GM19452 (cell line): Measurements from ENCODE around the gene ZNF592.

Experiments
- ATAC-seq: cut with Tn5 transposase; IDR thresholded peaks from one replicate; pipeline ENCODE4 v1.9.1; 2021; ENCODE audit not compliant: unreplicated experiment

The ZNF592 gene

DNA sequence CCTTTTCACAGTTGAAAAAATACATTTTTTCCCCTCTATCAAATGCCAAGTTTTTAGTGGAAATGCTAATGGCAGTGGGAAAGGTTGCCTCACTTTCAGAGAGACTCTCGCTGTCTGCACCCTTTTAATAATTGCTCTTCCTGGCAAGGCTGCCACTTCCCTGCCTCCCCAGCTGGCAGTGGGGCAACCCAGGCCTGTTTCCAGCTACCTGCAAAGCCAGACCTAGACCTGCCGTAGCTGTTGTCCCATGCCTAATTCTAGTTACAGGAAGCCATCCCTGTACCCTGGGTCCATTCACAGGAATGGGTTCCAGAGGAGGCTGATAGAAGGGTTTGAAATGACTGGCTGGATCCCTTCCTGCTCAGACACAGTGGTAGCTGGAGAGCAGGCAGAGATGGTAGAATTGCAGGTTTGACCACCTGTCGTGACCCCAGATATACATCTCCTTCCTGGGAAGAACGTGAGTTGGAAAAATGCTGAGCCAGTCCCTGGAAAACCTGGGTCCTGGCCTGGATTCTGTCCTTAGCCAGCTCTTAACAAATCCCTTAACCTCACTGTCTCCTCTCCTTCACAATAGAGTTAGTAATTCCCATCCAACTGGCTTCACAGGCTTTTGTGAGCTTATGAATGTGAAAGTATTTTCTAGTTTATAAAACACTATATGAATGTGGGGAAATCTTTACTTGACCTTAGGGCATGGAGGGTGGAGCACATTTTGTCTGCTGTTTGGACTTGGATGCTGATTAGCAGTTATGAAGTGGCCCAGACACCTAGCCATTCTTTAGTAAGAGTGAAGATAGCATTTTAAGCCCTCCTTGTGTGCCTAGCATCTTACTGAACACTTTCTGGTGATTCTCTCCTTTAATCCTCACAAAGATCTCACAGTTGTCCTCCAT, 55.9 kb downstream of the ZNF592 start:
- ATAC-seq = no peak

DNA sequence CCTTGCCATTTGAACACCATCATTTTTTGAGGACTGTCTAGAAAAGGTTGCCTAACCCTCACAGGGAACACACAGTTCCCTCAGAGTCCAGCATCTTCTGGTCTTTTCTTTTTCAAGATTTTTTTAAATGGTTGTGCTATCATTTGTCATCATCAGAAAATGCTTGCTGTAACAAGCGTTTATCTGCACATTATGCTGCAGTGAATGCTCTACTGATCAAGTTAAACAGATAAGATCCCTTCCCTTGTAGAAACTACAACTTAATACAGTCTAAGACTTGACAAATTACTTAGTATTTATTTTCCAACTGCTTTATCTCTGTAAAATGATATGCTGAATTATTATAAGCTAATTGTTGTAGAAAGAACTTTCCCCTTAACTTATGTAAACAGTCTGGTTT, 56.8 kb downstream of the ZNF592 start:
- no peak for ATAC-seq

DNA sequence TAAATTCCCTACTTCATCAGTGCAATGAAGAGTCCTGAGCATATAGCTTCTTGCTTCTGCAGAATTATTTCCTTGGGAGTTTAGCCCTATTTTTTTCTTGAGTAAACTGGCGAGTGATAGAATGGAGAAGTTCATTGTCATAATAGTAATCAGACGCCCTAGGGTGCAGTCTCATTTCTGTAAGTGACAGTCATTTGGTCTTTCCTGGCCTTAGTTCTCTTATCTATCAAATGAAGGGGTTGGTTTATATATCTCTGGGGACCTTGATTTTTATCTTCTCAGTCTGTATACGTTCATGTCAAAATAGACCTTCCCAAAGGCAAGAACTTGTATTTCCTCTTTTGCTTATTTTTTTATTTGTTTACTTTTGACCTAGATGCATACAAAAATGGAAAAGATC, 58.8 kb downstream of the ZNF592 start:
- ATAC-seq = no peak

DNA sequence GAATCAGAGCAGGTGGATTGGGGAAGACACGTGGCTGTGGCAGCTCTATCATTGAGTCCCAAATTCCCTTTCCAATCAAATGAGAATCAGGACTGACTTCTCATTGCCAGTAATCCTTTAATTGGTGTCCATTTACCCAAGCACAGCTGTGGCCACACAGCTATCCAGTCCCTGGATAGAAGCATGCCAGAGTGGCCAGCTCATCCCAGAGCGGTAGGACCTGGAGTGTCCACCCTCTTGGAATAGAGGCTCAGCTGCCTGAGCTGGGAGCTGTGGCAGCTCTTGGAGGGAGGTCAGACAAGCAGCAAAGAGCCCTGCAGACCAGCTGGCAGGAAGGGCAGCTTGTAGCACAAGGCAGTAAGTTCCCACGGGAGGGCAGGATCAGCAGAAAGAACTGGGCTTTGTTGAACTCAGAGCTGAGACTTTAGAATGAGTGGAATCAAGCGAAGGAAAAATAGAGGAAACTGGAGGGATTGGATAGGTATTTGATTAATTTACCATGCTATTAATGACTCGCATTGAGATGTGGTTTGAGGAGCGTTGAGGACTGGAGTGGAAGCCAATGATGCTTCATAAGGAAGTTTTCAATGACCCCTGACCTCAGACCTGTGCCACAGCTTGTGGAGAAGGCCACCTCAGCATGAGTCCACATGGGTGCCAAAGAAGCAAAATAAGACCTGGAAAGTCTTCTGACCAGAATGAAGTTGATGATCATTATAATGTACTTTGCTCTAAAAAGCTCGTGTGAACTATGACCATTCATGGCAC, 61.9 kb downstream of the ZNF592 start:
- no peak for ATAC-seq

DNA sequence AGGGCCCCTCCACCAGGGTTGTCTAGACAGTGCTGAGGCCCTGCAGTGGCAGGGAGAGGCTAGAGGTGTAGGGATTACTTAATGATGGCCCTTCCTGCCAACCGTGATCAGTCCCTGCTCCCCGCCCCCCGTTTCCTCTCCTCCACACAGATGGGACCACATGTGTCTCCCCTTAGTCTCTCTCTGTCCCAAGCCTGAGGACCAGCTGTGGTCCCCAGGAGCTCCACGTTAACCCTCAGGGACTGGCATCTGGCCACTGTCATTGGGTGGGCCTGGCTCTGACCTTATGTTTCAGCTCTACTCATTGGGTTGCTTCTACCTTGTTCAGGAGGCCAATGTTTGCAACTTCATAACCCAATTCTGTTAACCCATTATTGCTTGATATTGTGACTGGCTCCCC, 62.8 kb downstream of the ZNF592 start:
- no peak for ATAC-seq

DNA sequence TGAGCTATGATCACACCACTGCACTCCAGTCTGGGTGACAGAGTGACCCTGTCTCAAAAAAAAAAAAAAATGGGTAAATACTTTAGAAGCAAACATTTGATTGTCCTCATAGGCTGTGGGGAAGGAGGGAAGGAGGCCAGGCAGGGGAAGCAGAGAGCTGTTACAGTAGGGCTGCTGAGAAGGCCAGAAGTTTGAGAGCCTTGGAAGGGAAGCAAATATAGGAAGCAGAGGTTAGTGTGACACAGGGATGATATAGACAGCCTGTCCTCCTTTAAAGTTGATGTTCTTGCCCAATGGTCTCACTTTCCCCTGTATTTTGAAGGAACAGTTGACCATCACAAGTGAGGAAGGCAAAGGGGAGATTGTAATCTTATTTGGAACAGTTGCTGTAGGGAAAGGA, 63.4 kb downstream of the ZNF592 start:
- no peak for ATAC-seq

DNA sequence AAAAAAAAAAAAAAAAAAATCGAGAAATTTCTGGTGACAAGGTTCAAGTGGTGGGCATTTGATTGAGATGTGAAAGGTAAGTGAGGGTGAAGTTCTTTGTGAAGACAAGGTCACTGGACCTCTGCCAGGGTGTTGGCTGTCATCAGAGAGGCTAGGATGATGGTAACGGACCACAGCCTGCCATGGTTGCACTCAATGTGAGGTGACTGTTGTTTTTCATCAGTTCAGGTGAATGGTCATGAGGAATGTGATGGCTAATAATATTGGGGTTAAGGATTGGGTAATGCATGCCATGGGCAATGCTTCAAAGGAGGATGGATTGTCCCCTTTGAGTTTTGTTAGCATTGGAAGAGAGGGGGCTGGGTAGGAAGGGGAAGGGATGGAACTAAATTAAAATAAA, 64.5 kb downstream of the ZNF592 start:
- ATAC-seq = no peak

DNA sequence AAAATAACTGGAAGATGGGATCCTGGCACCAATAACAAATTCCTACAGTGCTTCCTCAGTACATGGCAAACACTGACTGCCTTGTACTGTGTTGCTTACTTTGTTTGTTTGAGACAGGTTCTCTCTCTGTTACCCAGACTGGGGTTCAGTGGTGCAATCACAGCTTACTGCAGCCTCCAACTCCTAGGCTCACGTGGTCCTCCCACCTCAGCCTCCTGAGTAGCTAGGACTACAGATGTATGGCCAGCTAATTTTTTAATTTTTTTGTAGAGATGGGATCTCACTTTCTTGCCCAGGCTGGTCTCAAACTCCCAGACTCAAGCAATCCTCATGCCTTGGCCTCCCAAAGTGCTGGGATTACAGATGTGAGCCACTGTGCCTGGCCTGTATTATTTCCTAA, 65.0 kb downstream of the ZNF592 start:
- ATAC-seq = no peak

DNA sequence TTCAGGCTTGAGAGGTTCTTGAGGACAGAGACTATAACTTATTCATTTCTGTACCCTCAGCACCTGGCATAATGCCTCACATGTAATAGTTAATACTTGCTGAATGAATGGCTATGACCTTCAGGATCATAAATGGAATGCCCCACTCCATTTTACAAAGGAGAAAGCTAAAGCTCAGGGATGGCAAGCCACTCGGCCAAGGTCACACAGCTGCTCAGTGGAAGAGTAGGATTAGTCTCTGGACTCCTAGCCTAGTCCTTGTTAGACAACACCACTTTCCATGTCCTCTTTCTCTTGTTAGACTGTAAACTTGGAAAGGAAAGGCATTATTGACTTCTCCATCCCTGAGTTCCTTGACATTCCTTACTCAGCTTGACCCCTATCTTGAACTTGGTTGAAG, 65.5 kb downstream of the ZNF592 start:
- ATAC-seq = no peak

DNA sequence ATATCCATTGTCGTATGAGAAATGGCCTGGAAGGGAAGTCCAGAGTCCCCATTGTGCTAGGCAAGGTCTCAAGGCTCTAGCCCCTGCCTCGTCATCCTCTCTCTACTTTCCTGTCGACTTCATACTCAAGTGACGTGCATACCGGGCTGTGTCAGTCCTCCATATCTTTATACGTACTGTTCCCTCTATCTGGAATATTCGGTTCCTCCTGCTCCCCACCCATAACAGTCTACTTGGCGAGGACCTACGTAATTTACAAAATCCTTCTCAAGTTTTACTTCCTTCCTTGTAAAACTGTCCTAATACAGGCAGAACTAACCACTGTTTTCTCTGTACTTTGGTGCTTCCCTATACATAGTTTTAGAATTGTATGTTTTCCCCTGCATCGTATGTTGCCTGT, 66.5 kb downstream of the ZNF592 start:
- ATAC-seq = no peak

DNA sequence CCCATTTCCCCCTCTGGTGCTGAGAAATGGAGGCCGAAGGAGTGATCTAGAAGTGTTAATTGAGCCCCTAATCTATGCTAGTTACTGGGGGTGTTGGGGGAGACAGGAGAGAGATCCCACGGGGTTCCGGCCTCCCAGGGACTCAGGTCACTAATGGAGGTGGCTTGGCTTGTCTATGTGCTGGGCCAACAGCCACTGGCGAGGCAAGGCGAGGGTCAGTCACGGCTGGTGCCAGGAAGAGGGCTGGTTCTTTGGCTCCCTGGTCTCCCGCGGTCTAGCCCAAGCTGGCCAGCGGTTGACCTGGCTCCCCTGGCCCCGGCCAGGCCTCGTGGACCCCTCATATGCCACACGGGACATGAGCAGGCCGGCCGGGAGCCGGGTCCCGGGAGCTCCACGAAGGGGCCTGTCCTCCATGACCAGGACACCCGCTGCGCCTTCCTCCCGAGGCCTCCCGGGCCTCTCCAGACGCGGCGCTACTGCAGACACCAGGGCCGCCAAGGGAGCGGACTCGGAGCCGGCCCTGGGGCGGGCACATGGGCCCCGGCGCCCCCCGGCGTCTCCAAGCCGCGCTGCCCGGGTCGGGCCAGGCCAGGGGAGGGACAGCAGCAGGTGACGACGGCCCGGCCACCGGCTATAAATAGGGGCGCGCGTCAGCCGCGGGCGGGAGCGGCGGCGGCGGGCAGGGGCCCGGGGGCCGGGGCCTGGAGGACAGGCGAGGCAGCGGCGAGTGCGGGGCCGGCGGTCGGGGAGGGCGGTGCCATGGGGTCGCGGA, 68.5 kb downstream of the ZNF592 start, which contains the start of gene ALPK3:
Gene ALPK3, plus strand, starts transcription at position 663 of the 772 bp plus-strand sequence. Its CDS starts 97 bp downstream, at position 760.
- no peak for ATAC-seq

DNA sequence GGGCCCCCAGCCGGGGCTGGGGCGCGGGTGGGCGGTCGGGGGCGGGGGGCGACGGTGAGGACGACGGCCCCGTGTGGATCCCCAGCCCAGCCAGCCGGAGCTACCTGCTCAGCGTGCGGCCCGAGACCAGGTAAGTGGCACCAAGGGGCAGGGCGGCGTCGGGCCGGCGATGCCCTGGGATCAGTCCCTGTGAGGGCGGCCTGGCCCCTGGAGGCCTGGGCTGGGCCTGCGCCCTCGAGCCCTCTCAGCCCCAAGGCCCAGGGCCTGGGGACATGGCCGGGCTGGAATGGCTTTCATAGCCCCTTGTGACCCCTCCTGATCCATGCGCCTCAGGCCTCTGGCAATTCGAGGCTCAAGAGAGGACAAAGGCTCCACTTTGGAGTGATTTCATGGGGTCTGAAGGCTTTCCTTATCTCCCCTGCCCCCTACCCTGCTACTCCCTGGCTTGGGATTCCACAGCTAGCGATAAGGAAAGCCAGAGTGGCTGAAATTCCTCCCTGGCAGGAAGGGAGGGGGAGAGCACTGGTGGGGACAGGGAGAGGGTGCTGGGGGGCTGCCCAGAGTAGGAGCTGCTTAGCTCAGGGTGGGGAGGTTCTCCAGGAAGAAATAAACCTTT, 69.2 kb downstream of the ZNF592 start:
- ATAC-seq = no peak

DNA sequence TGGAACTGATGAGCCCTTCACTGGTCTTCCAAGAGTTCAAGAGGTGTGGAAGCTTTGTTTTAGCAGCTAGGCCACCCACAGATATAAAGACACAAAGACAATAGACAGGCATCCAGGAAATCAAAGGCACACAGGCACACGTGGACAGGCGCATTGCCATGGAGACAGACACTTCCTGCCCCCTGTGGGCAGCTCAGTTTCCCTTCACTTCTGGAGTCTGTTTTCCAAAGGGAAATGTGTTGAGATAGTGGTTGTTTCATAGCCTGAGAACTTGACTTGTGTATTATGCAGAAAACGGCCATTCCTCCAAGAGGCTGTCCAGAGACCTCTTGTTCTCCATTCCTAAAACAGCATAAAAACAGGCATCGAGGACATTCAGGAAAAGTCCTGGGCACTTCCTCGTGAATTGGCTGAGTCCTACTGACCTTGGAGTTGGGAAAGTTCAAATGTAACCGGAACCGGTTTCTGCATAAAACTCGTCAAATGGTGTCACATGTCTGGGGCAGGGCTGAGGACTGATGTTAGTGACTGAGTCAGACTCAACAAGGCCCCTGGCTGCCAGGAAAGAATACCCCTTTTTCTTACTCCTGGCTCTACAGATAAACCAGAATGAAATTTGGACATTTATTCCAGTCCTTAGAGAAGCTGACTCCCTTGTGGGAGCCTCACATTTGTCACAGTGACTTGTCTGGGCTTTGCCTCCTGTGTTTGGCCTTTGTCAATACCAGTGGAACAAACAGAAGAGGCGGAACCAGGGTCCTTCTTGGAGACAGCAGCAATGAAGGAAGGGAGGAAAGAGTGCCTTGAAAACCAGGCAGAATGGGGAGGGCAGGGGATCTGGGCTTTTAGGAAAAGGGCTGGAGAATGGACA, 70.1 kb downstream of the ZNF592 start:
- no peak for ATAC-seq

DNA sequence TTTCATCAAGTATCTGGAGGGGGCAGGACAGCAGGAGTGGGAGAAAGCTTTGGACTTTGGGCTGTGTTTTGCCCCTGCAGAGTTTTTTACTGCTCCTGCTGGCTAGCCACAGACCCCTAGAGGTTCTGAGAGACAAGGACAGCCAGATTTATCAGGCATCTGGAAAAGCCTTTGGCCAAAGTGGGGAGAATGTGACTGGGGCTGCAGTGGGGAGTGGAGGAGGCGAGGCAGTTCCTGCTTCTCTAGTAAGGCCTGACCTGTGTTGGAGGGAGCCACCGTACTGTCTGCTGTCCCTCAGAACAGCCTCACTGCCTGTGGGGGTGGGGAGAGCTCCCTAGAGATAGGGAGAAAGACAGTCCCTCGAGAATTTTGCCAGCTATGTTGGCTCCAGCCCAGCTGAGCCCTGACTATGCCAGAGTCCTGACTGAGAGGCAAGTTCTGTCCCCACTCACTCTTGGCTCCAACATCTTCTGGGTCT, 70.9 kb downstream of the ZNF592 start:
- no peak for ATAC-seq

DNA sequence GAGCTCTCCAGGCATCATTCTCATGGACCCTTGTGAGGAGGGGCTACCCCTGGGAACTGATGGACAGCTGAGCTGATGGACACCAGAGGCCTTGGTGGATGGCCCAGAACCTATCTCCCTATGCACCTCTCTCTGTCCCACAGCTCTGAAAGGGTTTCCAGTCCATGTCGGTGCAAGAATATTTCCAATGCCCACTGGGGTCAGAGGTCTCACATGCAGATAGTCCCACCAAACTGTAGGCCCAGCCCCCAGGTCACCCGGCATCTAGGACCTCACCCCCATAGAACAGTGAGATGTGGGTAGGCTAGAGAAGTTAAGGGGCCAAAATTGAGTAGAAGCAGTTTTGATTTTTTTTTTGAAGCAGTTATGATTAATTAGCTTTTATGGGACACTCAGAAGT, 71.4 kb downstream of the ZNF592 start:
- ATAC-seq = no peak

DNA sequence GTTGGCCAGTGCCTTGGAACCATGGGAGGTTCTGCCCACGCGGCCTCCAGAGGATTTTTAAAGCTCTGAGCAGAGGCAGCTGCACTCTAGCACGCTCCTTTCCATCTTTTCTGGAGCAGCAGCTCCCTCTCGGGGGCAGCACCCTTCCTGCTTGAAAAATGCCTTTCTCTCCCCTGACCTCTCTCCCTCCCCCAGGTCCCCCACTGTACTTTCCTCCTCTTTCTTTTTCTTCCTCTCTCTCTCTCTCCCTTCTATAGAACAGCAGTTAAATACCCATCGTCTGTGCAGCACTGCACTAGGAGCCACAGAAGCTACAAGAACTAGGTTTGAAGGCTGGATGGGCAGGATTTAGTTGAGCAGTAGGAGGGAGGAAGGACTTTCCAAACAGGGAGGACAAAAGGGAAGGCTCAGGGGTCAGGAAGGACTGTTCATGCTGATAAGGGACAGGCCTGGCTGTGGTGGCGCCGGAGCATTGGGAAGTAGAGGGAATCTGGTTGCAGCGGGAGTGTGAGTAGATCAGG, 73.2 kb downstream of the ZNF592 start:
- ATAC-seq = no peak

DNA sequence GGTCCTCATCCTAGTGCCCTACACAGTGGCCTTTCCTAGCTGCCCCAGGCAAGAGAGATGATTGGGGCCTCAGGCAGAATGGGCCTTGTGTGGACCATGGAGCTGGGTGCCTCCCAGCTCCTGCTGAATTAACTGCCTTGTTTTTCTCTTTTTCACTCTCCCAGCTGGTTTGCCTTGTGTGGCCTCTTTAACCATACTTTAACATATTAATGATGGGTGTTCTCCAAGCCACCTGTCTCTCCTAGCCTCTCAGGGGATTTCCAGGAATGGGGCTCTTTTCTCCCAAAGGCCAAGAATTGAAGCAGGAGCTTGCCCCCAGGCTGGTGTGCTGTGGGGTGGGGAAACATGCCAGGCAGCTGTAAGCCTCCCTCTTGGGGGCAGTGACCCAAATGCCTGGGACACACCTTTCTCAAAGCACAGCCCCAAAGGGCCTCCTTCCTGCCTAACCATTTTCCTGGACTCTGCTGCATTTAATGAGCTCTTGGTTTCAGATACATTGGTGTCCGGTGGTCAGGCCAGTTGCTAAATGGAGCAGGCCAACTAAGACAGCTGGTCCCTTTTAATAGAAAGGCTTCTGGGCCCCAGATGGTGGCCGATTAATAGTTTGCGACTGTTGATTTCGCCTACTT, 74.4 kb downstream of the ZNF592 start:
- ATAC-seq = no peak

DNA sequence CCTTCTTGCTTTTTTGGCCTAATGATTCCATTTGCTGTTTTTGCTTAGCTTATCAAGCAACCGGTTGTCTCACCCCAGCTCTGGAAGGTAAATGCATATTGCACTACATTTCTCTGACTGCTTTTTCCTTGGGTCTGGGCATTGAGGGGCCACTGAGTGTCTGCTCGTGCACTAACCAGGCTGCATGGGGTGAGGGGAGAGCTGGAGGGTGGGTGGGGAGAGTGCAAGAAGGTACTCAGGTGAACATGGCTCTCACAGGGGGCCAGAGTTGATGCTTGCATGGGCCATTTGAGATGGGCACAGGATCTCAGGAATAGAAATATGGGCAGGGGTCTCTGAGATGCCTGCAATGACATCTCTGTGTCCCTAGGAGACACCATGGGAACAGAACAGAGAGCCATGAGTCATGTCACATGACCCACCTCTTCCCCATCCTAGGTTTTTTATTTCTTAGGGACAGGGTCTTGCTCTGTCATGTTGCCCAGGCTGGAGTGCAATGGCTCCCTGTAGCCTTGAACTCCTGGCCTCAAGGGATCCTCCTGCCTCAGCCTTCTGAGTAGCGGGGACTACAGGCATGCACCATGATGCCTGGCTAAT, 75.0 kb downstream of the ZNF592 start:
- no peak for ATAC-seq
